HG03060 (cell line): ENCODE data around the gene PRKG1.

Experiments used
- ATAC-seq: cut with Tn5 transposase; IDR thresholded peaks from one replicate; pipeline ENCODE4 v1.9.1; 2021; ENCODE audit warnings: low read depth, moderate number of reproducible peaks; ENCODE audit not compliant: unreplicated experiment

PRKG1 gene

DNA sequence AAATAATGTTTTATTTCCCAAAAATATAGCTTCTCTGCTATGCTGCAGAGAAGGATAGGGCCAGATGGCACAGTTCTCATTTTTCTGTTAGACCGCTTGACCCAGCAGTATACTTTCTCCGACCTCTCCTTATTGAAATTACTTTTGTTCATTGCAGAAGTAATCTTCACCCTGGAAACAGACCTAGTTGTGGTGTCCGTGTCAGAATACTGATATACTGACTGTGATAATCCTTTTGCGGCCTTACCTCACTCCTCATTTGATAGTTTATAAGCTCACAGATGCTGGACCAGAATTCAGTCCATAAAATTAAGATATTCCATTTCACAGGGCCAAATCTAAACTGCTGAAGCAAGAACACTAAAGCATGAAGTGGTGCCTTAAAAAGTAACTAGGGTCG lies 979.2 kb downstream of the PRKG1 start:
- no peak for ATAC-seq

DNA sequence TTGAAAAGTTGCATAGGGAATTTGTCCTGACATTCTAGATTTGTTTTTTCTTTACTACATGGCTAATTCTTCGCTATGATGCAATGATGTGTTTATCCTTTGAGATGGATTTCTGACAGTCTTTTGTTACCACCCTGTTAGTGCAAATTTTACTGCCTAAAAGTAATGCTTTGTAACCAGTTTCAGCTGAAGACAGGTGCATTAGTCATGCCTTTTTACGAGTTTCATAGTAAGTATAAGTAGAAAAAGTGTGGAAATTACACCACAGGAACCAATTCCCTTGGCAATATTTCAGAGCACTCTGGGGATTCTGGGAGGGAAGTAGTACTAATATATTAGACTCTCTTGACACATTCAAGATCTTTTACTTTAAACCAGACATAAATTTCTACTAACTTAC lies 982.0 kb downstream of the PRKG1 start:
- no peak for ATAC-seq

DNA sequence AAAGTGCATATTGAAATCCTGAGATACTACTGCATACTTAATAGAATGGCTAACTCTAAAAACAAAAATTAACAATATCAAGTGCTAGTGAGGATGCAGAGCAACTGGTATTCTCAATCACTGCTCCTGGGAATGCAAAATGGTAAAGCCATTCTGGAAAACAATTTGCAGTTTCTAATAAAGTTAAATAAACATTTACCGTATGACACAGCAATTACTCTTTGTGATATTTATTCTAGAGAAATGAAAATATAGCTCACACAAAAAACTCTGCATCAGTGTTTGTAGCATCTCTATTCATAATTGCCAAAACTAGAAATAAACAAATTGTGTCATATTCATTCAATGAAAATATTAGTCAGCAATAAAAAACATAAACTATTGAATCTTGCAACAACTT lies 984.8 kb downstream of the PRKG1 start:
- no peak for ATAC-seq

DNA sequence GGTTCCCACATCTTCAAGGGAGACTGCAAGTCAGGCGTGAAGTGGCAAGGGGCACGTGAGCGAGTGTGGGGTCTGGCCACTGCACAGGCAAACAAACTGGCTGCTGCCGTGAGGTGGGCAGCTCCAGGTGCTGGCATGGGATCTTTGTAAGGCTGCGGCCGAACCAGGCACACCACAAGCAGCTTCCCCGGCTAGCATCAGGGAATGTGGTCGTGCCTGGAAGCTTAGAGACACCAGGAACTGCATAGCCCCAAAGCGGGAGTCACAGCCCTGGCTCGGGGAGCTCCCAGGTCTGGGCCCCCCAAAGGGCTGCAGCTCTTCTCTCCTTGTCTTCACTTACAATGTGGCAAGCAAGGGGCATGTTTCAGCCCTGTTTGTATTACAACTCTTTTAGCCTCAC lies 988.9 kb downstream of the PRKG1 start:
- no peak for ATAC-seq

DNA sequence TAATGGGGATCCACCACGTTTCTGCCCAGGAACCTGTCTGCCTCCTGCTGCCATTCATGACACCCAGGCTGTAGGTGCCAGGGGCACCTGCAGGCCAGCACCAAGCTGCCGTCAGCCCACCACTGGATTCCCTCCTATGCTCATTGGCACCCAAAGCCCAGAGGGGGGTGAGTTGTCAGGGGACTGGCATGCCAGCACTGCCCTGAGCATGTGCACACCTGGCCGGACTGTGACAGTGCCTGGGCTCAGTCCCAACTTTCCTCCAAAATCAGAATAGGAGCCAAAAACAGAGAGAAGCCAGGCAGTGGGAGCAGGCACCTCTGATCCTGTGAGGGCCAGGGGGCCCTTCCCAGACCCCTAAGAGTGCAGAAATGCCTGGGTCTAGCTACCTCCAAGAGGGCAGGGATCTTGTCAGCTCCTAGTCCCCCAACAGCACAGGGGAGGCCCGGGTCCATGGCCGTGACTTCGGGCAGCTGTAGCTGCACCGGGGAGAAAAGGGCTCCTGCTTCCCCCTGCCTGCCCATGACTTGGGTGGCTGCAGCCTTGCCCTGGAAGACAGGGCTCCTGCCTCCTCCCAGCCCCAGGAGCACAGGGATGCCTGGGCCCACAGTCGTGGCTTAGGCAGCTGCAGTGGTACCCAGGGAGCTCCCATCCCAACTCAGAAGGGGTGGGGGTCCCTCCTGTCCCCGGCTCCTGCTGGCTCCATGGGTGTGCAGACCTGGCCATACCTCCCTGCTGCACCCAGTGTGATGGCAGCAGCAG lies 990.0 kb downstream of the PRKG1 start:
- ATAC-seq = no peak

DNA sequence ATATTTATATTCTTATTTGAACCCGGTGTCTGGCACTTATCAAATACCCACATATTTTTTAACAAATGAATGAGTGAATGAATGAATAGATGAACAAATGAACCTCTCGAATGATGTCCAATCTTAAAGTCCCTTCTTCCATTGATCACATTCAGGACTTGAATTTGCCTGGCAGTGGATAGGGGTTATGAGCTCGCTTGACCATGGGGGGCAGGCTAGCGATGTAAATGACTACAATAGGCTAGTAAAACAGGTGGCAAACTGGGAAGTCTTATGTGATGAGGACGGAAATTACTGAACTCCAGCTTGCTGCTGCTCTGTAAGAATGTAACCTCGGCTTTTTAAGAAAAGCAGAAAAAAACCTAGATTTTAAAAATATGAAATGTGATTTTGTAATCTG lies 992.1 kb downstream of the PRKG1 start:
- ATAC-seq = no peak

DNA sequence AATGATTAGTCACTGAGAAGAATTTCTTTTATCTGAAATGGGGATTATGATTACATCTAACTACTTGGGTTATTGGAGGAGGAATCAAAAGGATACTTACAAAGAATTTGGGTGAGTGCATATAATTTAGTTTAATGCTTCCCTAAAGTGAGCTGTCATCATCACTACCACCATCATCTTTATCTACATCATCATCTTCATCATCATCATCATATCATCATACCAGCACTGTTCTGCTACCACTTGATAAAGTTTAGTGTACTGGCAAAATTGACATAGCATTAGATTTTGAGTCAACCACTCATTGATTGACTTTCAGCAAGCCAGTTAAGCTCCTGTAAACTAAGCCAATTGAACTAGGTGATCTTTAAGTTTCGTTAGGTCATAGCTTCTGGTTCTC lies 994.2 kb downstream of the PRKG1 start:
- ATAC-seq = no peak

DNA sequence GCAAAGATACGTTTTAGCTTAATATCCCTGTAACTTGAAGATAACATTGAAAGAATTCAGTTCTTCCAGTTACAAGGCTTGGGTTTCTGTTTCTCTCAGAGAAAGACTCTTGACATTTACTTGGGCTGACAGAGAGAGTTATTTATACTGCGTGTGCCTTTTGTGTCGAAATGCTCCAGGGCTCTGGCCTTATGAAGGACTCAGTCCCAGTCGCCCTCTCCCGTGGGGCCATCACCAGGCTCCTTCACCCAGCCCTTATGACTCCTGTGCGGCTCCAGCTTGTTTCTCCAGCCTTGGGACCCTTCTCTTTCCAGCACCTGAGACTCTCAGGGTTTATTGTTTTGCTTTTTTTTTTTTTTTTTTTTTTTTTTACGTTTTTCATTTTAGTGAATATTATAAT lies 997.5 kb downstream of the PRKG1 start:
- no peak for ATAC-seq

DNA sequence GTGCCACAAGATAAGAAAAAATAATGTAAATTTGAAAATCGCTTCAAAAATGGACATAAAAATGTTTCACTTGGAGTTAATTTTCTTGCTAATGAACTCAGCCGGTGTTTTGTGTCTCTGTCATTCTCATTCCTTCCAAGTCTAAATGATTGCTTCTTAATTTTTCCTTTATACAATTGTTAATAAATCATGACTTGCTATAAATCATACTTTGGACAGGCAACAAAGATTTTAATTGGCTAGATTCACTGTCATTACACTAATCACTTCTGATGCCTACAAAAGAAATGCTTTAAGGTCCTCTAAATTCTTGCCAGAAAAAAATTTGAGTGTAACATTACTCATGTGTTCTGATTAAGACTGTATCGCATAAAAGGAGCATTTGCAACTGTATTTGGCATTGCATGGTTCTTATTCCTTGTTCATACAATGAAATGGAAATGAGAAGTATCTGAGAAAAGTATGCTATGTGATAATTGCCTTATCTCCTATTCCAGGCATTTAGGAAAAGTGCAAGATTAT lies 1000.3 kb downstream of the PRKG1 start:
- ATAC-seq = no peak

DNA sequence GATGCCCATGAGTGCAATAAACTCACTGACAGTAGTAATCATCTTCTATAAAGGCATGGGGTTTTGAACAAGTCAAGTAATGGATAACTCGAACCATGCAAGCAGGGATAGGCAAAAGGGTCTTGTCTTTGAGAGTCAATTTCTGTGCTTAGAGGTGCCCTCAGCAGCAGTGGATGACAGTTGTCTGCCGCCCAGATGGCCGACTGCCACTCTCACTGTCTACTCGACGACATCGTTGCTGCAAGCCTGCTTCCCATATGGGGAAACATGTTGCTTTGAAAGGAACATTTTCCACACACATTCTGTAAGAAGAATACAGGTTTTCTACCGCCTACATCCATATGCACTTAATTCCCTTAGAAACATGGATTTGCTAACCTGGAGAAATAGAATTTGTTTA lies 1003.5 kb downstream of the PRKG1 start:
- no peak for ATAC-seq

DNA sequence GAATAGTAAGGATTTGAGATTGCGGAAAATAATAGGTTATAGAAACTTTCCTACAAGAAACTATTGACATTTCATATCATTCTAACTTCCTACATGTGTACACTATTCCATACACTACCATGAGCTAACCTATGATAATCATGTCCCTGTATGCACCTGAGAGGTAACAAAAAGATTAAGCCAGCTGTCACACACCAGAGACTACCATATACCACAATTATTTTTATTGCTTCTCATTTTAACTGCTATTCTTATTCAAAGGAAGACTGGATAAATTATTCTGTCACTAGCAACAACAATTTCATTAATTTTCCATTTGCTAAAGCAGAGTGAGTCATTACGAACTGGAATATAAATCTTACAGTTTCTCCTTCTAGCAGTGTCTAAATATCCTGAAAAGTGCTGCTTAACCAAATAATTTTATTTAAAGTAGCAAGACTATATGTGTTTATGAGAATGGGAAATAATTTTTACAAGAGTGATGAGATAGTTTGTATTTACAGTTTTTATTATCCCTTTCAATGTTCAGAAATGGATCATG lies 1004.2 kb downstream of the PRKG1 start:
- ATAC-seq = no peak

DNA sequence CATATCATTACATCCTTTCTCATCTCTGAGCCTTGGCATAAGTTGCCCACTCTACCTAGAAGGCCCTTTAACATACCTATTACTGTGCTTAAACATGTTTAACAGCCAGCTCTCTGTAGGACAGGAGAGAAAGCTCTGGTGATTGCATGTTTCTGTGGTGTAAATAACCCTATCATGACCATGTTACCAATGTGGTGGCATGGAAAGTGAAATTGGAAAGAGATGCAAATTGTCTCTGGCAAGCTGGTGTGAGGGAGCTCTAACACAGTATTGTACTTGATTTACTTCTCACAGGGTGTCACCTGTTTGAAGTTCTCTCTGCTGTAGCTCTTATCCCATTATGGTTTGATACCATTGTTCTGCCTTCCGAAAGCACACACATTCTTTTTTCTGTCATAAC lies 1008.0 kb downstream of the PRKG1 start:
- ATAC-seq = no peak

DNA sequence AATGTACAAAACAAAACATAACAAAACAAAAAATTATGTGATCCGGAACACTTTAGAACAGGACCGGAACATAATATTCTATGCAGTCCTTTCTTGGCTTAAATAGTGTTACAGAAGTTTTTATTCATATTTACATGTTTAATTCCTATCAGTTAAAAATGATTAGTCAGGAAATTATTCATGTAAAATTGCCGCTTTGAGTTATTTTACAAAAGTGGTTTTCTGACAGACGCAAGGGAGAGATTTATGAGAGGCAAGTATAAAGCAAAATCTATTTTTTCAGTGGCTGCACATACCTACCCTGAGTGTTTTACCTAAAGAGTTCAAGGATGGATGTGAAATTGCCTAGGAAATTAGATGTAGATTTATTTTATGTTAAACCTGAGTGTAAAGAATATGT lies 1009.1 kb downstream of the PRKG1 start:
- no peak for ATAC-seq

DNA sequence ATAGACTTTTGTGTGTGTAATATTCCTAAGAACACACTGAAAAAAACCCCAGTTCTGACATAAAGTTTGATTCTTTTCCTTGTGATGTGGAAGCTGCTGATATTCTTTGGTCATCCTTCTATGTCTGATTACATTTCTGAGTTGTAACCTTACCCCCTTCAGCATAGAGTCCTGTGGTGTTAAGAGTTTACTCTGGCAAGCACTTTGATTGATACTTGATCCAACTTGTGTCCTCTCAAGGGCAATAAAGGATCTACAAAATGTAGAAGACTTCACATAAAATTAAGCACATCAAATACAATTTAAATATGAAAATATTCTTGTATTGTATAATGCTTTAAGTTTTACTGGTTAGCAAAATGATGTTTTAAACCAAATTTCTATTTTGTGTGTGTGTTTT lies 1018.1 kb downstream of the PRKG1 start:
- no peak for ATAC-seq

DNA sequence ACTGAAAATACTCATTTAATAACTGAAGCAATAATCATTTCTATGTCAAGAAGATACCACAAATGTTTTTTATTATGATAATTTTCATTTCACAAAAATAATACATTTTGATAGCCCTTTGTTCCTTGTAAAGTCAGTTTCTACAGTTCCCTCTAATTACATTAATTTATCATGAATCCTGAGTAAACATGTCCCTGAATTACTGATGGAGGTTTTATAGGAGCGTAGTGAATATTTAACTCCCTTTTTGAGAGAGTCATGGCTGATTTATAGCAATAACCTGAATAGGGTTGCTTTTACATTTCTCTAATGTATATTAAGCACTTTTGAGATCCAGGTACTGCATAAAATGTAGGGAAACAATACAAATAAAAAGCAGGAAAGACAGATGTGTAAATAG lies 1023.8 kb downstream of the PRKG1 start:
- ATAC-seq = no peak

DNA sequence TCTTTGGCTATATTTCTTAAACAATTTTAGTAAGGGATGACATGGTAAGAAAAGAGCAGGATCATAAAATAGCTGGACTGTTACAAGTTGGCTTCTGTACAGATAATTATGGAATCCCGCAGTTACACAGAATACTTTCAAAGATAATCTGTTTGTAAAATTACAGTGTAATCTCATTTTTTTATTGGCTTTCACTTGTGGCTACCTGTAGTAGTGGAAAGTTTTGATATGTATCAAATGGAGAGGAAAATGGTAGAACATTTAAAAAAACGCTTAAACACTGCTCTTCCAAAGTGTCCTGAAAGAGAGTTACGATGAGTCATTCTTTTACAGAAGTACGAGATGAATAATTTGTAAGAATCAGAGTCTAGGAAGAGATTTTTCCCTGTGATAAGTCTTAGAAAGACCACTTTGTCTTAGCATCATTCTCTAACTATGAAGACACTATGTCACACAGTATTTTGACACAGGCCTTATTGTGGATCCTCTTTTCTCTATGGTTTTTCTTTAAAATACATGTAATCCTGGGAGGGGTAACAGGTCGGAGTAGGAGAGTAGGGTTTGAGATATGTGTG lies 1024.8 kb downstream of the PRKG1 start:
- ATAC-seq = no peak

DNA sequence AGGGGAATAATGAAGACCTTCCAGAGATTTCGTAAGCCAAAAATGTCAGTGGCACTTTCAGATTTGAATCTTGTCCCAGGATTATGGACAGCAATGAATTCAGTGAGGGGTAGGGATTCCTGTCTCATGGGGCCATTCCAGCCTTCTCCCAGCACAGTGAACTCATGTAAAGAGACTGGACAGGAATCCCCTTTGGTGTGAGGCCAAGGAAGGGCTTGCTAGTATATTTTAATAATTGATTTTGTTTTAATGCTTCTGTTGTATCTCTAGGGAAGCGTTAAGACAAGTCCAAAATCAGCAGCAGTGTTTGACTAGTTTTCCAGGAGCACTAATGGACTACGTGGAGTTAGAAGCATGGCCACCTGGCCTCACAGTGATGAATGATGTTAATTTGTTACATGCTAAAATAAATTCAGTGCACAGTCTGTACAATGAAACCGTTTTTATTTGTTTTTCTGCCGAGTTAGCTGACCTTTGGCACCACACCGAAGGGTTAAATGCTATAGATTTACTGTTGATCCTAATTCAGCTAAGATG lies 1025.8 kb downstream of the PRKG1 start:
- ATAC-seq = no peak

DNA sequence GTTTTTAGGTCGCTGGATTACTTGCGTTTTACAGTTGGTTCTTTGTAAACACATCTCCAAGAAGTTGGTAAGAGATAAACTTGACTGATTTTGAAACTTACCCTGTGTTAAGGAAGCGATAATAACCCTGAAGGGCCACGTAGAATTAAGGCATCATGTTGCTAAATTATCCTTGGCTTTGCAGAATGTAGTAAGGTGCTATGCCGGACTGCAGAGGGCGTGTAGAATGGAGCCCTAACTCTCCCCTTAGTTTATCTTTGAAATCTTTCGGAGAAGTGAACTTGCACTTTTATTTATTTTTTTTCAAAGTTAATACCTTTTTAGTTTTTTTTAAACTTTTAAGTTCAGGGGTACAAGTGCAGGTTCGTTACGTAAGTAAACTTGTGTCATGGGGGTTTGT lies 1031.0 kb downstream of the PRKG1 start:
- ATAC-seq = no peak

DNA sequence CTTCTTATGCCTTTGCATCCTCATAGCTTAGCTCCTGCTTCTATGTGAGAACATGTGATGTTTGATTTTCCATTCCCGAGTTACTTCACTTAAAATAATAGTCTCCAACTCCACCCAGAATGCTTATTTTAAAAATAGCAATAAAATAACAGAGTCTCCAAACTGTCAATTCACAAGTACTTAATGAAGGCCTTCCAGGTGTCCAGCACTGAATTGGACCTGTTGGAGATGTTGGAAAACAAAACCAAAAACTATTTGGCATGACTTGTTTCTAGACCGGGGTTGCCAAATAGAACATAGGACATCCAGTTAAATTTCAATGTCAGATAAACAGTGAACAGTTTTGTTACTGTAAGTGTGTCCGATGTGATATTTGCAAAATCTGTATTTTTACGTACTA lies 1031.7 kb downstream of the PRKG1 start:
- ATAC-seq = no peak

DNA sequence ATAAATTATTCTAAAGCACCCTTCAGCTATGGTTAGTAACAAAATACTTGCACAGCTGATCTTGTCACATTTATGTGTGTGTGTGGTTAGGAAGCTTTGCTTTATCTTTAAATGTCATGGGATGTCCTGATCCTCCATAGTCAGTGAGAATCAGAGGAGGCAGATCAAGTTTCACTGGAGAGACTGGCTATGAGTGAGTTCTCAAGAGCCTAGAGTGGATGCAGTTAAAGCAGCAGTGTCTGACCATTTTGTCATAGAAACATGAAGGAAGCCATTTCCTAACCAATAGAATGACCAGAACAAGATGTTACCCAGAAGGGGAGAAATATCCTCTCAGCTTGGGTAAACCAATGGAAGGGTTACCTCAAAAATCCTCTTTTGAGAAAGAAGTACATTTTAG lies 1032.6 kb downstream of the PRKG1 start:
- no peak for ATAC-seq

DNA sequence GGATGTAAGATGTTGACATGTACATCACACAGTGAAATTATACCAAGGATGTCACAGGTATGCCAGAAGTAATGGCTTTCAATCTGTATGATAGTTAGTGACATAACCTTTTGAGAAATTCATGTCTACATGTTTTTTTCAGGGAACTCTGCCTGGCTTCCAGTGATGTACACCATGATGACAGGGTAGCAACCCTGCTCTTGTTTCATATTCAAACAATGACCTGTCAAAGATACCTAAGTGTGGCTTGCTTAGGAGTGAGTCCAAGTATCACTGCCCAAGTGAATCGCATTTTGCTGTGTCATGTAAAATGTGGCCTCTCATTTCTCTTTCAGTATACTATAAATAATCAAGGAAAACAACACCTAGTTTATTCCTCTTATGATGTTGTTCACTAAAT lies 1033.9 kb downstream of the PRKG1 start:
- no peak for ATAC-seq

DNA sequence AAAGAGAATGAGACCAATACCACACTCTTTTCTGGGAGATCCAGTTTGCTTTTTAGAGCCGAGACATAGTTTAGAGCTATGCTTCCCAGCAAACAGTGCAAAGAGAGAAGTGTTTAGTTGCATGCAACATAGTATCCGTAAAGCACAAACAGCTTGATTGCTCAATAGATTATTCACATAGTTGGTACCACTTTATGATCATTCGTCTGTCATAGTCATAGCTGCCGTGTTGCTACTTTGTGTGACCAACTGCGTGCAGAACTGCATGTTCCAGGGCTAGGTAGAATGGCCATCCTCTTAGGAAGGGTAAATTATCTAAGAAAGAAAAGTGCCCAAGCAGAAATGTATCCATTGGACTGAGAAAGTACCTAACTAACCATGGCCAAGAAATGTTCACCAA lies 1036.3 kb downstream of the PRKG1 start:
- ATAC-seq = no peak
